GM20431 (cell line): ENCODE results near the gene SYNJ2.

Experiments used
- in situ Hi-C: fragments of 300-500 bp; cut with MseI, MboI; formaldehyde crosslinking; loops from one replicate; pipeline ENCODE4 v1.15.0; 2020; ENCODE audit warnings: low sequenced_read_pairs; ENCODE audit not compliant: unreplicated experiment

The SYNJ2 gene

DNA sequence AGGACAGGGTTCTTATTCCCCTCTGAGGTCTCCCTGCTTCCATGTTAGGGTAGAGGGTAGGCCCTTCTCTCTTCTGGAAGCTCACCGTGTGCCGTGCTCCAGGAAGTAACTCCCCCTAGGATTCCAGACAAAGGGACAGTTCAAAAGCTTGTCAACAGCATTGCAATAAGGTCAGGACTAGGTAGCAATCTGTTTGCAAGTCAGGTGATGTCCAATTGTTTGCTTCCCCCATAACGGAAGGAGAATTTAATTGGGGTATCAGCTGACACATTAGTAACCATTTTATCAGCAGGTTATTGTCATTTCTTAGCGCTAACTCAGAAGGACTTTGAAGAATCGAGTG is 41.9 kb downstream of the SYNJ2 start:
- in situ Hi-C loops: no loop called here

DNA sequence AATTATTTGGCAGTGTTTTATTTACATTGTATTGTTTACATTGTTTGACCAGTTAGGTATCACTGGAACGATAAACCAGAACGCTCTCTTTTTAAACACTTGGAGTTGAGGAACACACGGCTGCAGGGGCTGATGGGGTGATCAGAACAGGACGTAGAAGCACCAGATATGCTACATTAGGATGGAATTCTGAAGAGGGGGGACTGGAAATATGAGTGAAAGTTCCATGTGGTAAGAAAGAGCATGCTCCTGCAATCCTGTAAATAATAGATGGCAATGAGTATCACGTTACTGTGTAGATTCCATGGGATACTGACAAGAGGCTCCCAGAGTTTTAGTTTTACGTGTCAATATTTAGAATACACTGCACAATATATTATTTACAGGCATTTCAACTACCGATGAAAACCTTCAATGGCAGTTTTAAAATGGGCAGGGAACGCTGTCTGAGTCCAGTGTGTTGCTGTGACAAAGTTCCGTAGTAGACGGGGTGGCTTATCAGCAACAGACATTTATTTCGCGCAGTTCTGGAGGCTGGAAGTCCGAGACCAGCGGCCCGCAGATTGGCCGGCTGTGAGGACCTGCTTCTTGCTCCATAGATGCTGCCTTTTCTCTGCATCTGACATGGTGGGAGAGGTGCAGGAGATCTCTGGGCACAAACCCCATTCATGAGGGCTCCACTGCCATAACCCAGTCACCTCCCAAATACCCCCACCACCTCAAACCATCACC is 43.1 kb downstream of the SYNJ2 start:
- in situ Hi-C loops: no loop called here

DNA sequence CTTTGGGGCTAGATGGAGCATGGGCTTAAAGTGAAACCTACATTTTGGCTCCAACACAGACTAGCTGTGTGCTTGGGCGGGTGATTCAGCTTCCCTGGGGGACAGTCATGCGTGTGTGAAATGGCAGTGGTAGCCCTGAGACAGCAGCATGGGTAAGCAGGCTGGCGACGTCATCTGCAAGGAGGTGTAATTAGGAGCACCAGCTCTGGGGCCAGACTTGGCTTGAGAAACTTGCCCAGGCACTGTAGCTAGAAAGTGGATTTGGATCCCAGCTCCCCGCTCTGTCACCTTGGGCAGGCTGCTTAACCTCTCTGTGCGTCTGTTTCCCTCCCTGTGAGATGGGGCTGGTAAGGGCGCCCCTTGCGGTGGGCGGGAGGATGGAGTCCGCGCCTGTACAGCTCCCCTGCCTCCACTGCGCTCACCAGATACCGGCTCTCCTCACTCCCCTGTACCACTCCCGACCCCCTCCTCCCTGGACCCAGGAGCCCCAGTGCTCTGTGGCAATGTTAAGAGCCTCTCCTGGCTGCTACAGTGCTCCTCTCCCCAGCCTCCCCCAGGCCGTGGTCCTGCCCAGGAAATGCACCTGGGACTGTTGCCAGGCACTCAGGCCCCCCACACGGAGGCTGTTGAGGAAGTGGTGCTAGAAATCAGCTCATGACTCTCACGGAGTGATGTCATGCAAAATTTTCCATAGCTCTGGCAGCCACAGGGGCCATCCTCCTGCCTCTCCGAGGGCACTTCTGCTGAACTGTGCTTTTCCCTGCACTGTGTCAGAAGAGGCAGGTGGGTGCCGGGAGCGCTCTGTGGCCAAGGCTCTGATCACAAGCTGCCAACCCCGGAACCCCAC is 44.6 kb downstream of the SYNJ2 start:
- in situ Hi-C loops: no loop called here

DNA sequence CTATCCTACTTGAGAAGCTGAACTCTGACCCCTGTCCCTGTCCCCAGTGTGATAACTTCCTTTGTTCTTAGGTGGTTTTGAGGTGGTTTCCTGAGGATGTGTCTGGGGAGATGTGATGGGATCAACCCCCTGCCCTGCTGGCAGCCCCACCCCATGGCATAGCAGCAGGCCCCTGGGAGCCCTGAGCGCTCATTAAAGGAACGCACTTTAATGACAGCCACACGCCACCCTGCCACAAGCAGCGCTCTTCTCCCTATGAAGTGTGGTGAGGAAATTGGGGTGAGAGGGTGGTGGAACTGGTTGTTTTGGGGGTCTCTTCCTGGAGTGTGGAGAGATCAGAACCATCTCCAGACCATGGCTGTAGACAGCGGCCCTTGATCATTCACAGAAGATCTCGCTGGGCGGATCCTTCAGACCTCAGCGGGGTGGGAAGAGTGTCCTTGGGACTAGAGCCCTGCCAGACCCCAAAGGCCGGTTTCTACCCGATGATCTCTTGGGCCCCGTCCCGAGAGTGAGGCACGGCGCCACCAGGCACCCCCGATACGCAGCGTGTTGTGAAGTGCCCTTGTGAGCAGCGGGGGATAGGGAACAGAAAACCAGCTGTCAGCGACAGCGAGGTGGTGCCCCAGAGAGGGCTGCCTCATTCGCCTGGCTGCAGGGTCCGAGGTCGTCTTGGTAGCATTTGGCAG is 45.4 kb downstream of the SYNJ2 start:
- in situ Hi-C loops: no loop called here

DNA sequence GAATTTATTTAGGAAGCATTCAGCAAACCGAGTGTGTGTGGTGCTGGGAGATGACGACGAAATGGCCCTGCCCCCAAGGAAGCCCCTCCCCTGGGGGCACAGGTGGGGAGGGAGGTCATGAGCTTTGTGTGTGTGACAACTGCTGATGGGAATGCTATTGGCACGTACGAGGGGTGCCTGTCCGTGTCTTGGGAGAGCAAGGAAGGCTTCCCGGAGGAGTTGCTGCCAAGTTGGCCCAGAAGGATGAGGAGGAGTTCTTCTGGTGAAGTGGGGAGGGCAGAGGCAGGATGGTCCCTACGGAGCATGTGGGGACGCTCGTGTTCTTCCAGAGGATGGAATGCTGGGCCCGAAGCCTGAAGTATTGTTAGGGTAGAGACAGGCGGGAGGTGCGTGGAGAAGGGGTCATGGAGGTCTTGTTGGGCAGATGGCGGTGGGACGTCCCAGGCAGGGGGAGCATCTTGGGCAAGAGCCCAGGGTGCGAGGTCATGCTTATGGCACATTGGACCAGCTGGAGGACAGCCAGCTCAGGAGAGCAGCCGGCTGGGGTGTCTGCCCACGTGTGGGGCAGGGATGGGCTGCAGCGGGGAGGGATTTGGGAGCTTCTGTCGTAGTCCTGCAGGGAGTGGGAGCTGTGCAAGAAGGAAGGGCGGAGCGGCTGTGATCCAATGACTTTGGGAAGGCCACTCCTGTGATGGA is 46.1 kb downstream of the SYNJ2 start:
- in situ Hi-C loops: no loop called here

DNA sequence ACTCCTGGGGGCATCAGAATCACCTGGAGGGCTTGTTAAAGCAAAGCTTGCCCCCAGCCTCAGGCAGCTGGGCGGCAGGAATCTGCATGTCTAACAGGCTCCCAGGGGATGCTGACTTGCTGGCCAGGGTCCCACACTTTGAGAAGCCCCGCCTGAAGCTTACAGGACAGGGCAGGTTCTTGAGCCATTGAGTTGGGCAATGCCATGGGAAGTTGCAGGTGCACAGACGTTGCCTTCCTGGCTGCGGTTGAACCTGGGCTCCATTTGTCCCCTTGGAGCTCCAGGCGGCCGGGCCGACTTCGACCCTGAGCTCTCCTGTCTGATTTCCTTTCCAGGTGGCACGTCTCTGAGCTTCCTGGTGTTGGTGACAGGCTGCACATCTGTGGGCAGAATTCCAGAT is 46.8 kb downstream of the SYNJ2 start:
- in situ Hi-C loops: no loop called here

DNA sequence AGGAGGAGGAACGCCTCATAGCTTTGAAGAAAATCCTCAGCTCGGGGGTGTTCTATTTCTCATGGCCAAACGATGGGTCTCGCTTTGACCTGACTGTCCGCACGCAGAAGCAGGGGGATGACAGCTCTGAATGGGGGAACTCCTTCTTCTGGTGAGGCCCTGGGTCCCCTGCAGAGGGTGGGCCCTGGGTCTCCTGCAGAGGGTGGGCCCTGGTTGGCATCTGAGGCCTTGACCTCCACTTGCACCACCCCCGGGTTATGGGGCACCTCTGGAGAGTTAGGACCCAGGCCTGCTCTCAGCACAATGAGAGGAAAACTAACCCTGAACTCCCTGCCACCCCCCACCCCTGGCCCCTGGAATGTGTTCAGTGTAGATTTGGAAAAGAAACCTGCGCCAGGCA is 47.2 kb downstream of the SYNJ2 start:
- in situ Hi-C loops: no loop called here

DNA sequence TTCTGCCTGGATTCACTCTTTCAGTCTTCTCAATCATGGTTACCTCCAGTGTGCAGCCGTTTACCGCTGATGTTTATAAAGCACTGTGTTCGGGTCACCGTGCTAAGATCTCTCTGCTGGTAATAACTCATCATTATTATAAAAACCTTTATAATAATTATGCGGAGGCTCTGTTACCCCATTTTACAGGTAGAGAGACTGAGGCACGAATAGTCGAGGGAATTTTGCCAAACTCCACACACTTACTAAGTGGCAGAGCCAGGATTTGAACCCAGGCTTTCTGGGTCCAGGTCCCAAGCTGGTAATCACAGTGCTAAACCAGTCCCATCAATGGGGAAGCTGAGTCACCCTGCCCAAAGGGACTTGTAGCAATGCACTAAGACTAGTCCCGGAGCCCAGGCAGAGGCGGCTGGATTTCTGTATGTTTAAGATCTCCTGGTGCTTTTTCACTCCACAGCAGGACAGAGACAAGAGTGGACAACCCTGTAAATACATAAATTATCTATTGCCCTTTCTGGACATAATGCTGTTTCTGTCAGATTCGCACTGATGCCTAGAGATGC is 48.1 kb downstream of the SYNJ2 start:
- in situ Hi-C loops: no loop called here

DNA sequence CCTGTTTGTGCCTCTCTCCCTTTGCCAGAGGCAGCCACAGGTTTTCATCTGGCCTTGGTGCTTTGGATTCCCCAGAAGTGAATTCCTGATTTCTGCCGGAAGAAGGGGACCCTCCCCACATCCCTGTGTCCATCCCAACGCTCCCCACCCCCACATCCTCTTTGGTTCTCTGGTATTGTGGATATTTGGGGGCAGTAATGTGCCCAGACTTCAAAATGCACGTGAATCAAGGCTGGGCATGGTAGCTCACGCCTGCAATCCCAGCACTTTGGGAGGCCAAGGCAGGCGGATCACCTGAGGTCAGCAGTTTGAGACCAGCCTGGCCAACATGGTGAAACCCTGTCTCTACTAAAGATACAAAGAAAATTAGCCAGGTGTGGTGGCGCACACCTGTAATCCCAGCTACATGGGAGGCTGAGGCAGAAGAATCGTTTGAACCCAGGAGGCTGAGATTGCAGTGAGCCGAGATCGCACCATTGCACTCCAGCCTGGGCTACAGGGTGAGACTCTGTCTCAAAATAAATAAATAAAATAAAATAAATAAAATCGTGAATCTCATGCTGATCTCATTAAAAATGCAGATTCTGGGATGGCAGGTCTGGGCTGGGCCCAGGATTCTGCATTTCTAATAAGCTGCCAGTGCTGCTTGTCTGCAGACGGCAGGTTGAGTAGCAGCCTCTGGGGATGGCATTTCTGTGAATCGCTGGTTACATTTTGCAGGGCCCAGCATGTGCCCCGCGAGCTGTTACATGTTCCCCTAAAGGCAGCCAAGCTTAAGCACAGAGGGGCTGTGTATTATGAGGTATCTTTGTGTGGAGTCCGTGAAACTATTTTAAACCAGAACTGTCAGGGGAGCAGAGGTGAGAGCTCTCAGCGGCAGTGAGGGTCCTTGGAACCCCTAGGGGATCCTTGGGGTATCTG is 49.0 kb downstream of the SYNJ2 start:
- in situ Hi-C loops: no loop called here

DNA sequence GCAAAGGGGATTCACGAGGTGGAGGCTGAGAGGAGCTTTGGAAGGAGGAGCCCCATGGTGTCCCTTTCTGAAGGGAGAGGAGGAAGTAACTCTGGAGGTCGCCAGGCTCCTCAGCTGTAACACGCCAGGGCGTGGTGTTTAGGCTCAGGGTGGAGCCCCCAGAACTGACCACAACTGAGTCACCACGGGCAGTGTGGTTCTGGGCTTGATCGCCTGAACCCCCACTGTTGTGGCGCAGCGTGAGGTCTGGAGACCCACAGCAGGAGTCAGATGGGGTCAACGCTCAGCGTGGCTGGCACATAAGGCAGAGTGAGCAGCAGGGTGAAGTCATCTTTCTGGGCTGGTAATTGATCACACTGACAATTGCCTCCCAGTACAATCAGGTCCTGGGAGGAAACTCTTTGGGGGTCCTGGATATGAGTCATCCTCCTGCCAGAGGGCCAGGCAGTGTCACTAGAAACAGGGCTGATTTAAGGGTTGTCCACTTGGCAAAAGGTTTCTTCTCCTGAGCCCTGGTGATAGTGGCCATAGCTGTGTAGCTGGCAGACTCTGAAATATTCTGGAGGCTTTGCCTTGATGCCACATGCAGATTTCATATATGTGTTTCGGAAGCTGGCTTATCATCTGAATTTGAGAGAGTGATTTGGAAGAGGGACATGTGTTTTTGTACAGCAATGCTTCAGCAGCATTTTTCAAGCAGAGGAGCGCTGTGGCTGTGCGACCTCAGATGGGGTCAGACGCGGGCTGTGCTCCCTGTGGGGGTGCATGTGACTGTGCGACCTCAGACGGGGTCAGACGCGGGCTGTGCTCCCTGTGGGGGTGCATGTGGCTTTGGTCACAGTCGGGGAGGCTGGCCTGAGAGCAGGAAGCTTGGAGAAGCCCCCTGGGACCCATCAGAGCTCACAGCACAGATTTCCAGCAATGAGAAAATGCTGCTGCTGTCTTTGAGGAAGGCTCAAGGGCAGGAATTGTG is 50.0 kb downstream of the SYNJ2 start:
- in situ Hi-C loops: no loop called here

DNA sequence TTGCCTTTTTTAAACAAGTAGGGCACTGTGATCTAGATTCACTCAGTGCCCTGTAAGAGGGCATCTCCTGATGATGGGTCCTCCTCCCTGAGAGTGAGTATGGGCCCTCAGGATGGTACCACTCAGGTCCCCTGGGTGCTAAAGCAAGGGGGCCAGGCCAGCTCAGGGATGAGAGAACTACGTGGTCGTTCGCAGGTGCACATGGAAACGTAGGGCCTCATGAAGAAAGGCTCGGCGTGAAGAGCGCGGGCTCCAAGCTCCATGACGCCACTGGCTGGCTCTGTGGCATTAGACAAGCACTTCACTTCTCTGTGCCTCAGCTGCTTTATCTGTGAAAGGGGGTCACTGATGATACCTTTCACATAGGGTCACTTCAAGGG is 50.7 kb downstream of the SYNJ2 start:
- in situ Hi-C loops: no loop called here

DNA sequence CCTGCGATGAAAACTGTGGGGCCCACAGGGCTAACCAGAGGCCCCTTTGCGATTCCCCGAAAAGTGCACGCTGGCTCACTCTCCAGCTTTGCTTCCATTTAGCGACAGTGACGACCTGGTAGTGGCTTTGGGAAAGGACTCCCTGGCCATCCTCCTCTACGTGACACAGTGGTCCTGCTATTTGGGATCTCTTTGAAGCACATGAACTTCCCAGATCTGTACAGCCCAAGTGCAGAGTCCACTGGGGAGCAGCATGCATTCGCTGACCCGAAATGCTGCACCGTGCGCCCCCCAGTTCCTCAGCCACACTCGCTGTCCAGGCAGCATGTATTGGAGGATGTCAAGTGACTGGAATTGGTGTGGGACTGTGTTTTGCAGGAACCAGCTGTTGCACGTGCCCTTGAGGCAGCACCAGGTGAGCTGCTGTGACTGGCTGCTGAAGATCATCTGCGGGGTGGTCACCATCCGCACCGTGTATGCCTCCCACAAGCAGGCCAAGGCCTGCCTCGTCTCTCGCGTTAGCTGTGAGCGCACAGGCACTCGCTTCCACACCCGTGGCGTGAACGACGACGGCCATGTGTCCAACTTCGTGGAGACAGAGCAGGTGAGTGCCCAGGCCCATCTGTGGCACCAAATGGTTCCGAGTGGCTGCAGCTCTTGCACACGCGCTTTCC is 51.6 kb downstream of the SYNJ2 start:
- in situ Hi-C loops: no loop called here

DNA sequence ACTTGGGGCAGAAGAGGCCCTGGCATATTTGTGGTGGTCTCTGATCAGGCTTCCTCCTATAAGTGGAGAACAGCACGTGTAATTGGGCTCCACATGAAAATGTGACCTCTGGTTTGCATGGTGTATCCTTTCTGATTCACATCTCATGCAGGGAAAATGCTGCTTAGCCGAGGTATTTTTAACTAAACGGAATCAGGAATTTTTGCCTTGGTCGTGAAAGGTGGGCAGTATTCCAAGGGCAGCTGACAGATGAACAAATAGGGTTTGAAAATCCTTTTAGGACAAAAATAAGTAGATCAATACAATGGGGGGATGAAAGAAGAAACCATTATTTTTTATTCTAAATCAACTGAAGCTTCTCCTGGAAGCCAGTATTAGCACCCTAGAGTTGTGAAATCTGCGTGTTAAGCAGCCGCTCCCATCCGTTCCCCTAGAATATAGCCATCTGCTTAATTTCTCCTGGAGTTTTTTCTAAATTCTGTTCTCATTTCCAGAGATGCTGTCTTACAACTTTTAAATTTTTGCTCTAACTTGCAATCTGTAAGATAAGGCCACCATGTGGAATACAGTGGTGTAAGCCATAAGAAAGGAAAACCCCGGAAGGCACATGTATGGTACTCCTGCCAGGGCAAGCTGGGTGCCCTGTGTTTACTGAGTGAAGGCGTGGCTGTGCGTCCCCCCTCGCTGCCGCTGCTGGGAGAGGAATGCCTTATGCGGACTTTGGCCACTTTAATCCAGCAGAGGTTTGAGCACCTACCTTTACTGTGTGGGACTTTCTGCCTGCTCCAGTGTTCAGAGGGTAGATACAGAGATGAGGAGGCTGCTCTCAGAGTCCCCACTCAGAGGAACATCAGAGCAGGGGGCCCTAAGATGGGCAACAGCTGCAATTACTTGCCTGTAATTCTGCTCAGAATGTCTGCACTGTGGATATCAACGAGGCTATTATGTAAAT is 52.4 kb downstream of the SYNJ2 start:
- in situ Hi-C loops: no loop called here

DNA sequence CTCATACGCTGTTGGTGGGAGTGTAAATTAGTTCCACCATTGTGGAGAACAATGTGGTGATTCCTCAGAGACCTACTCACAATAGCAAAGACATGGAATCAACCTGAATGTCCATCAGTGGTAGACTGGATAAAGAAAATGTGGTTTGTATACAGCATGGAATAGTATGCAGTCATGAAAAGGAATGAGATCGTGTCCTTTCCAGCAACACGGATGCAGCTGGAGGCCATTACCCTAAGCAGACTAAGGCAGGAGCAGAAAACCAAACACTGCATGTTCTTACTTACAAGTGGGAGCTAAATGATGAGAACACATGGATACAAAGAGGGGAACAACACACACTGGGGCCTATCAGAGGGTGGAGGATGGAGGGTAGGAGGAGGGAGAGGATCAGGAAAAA is 54.6 kb downstream of the SYNJ2 start:
- in situ Hi-C loops: no loop called here

DNA sequence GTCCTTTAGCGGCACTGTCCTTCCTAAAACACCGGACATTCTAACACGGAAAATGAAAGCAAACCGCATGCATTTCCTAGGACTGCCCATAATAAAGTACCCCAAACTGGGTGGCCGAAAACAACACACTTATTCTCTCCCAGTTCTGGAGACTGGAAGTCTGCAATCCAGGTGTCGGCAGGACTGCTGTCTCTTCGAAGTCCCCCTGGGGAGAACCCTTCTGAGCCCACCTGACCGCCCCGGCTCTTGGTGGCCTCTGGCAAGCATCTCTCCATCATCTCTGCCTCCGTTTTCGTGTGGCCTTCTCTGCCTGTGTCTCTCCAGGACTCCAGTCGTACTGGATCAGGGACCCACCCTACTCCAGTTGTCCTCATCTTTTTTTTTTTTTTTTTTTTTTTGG is 55.4 kb downstream of the SYNJ2 start:
- in situ Hi-C loops: no loop called here

DNA sequence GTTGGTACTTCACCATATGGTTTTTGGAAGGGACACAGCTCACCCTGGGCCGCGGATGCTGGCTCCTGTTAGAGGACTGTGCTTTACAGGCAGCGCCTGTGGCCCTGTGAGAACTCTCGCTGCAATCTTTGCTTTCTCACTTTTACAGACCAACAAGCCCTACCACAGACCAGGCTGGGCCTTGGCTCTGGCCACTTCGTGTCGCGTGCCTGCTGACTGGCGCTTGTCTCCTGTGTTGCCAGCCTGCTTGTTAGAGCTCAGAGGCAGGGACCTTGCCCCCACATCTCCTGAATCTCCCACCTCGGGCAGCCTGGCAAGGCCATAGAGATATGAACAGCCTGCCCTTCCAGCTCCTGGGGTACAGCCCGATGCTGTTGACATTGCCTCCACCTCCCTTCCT is 56.1 kb downstream of the SYNJ2 start:
- in situ Hi-C loops: no loop called here
